CD4-positive, alpha-beta T cell treated with Interleukin-17A for 1 hour (primary cell): ENCODE measurements around the gene ALDOB.

ENCODE experiments used
- DNase-seq: peaks from one replicate; pipeline ENCODE4 v3.0.0-alpha.2; 2020

ALDOB gene

GRCh38 chr9:101381118-101381517 is 54.5 kb downstream of the ALDOB start:
- no peak for DNase-seq

GRCh38 chr9:101380295-101380694 is 55.3 kb downstream of the ALDOB start:
- DNase-seq: no peak

GRCh38 chr9:101376111-101376848 is 59.3 kb downstream of the ALDOB start:
- no peak for DNase-seq

- no peak for DNase-seq
Measured at GRCh38 chr9:101375546-101375945, 60.0 kb downstream of the ALDOB start.

GRCh38 chr9:101372327-101373118 is 63.1 kb downstream of the ALDOB start:
- no peak for DNase-seq

- no peak for DNase-seq
Measured at GRCh38 chr9:101371813-101372212, 63.8 kb downstream of the ALDOB start.
